Right renal cortex interstitium (tissue), 3 donors: ENCODE data around the gene BEND5. TPM values are rescaled to one million over a fixed set of nuclear protein-coding genes. Genes with fewer than 3 reads are reported as not detected.

Experiments
- DNase-seq, 3 donors: peaks; one replicate each; pipeline ENCODE4 v3.0.0-alpha.2; 2013; ENCODE audit warnings: low read depth in 3 of 3, low spot score in 2 of 3
- polyA plus RNA-seq, 3 donors: library from polyadenylated mRNA; unstranded; fragments of 120-200 nt; gene quantifications; one replicate each; pipeline ENCODE4 v1.2.1, GENCODE V29; 2013; ENCODE audit not compliant: insufficient read length in 3 of 3

The BEND5 gene, protein sequence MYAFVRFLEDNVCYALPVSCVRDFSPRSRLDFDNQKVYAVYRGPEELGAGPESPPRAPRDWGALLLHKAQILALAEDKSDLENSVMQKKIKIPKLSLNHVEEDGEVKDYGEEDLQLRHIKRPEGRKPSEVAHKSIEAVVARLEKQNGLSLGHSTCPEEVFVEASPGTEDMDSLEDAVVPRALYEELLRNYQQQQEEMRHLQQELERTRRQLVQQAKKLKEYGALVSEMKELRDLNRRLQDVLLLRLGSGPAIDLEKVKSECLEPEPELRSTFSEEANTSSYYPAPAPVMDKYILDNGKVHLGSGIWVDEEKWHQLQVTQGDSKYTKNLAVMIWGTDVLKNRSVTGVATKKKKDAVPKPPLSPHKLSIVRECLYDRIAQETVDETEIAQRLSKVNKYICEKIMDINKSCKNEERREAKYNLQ
- 10 to 100 TPM; 28.3 to 30.2 (median 28.8) TPM for polyA plus RNA-seq

DNA sequence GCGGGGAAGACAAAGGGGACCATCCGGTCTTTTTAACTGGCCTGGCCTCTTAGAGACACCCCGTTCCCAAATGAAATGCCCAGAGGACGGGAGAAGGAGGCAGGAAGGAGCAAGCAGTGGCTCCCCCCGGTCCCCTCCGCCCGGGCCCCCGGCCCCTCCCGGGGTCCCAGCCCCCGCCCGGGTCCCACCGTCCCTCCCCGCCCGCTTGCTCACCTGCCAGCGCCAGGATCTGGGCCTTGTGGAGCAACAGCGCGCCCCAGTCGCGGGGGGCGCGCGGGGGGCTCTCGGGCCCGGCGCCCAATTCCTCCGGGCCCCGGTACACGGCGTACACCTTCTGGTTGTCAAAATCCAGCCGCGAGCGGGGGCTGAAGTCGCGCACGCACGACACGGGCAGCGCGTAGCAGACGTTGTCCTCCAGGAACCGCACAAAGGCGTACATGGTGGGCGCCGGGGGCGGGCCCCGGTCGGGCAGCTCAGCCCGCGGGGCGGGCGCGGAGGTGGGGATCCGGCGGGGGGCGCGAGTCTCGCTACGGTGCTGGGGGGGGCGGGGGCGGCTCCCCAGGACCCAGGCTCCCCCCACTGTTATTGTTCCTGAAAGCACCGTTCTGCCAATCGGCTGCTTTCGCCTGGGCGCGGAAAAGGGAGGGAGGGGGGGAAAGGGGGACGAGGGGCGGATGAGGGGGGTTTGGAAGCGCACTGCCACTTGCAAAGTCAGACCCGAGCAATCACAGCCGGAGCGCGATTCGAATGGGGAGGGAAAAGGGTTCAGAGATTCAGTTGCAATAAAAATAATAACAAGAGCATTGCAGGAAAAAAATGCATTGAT is at the start of gene BEND5:
TSS of gene BEND5 (minus strand) at position 499 of the 826 bp plus-strand sequence. CDS start at position 439, 60 bp downstream.
- DNase-seq: peak in 2 of 3 donors; percentile 57 to 72

DNA sequence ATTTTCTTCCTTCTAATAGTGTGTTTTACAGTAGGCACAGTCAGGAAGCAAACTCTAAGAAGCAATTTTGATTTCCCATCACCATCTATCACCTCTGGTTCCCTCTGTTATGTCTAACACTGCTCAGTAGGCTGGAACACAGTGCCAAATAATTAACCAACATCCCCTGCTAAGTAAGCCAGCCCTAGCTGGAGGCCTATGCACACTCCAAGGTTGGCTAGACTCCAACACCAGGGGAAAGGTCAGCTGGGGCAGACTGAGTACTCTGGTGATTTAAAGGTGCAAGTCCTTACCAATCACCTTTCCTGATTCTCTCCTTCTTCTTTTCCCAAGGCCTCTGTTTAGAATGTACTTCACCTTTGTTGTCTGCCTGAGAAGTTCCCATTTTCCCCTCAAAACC is 46.5 kb upstream of the BEND5 start:
- DNase-seq: peak in 2 of 3 donors; percentile 60 to 62

DNA sequence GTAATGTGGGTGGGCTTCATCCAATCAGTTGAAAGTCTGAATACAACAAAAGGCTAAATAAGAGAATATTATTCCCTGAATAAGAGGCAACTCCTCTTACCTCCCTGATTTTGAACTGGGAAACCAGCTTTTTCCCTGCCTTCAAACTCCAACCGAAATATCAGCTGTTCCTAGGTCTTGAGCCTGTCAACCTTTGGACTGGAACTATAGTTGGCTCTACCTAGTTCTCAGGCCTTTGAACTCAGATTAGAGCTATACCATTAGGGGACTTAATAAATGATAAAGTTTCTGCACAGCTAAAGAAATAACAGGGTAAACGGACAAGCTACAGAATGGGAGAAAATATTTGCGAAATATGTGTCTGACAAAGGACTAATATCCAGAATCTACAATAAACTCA is 43.8 kb upstream of the BEND5 start:
- DNase-seq: no peak

DNA sequence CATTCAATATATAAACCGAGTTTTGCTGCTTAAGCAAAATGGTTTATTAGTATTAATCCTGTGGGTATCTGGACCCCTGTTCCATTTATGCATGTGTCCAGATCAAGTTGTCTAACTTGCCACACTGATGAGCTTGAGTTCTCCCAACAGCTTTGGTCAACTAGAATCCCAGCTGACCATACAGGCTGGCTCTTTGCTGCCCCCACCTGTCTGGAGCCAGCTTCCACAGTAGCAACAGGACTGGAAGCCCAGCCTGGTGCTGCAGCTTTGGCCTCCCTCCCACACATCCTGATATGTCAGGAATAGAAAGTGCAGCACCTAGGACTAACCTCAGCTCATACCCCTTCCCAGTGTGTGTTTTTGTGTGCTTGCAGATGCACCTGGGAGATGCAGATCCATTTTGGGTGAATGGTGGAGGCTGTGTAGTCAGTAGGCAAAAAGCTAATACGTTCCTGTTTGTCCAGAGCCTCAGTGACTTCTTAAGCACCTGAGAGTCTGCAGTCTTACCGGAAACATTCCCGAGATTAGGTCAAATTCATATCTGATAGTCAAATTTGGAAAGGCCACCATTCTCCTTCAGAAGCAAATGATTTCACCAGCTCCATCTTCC is 40.9 kb upstream of the BEND5 start:
- peak in 1 of 3 donors; percentile 53 for DNase-seq

DNA sequence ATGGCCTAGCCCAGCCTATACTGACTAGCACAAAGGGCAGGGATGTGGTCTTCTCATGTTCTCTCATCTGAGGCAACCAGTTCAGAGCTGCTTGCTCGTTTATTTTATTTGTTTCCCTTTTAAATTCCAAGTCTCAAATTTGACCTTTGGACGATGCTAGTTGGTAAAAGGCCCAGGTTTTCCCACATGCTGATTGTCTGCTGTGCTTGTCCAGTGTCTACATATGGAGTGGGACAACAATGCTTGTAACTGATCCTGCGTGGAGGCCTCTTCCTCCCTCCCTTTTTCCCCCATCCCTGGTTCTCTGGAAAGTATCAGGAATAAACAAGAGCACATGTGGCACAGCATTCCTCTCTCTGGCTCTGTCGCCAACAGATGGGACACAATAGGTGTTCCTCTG is 34.0 kb upstream of the BEND5 start:
- no peak for DNase-seq

DNA sequence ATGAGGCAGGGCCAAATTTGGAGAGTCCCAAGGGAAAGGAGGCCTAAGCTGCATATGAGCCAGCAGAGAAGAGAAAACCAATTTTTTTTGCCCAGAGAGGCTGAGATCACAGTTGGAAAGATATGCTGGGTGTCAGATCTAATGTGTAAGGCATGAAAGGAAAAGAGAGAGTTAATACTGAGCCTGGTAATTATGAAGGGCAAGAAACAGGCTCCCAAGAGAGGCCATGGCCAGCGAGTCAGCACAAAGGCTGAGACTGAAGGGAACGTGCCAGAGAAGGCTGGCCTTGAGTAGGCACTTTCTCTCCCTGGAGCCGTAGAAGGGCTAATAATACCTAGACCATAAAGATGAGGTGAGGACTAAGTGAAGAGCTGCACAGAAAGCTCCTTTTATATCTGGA is 31.8 kb upstream of the BEND5 start:
- DNase-seq: no peak

DNA sequence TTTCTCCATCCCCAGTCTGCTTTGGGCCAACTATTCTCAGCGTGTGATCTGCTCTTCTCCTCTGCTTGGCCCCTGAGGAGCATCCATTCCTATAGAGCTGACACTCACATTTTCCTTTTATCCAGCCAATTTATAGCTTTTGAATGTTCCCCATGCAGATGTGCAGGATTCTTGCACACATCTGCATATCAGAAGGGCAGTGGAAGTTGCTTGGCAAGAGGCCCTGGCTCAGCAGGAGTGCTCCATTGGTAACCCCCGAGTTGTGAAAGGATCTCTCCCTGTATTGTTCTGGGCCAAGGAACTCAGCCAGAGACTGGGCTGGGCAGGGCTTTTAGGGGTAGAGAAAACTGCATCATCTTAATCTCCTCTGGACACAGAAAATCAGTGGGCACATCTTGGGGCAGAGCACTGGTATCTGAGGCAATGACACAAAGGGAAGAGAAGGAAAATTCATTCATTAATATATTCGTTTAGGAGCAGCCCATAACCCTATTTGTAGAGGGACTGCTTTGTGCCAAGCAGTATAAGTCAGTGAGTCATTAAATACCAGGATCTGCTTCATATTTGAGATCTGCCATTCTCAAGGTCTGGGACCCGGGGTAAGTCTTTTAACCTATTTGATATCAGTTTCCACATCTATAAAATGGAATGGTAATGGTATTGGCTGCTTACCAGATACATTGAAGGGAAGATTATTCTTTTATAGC is 31.0 kb upstream of the BEND5 start:
- no peak for DNase-seq

DNA sequence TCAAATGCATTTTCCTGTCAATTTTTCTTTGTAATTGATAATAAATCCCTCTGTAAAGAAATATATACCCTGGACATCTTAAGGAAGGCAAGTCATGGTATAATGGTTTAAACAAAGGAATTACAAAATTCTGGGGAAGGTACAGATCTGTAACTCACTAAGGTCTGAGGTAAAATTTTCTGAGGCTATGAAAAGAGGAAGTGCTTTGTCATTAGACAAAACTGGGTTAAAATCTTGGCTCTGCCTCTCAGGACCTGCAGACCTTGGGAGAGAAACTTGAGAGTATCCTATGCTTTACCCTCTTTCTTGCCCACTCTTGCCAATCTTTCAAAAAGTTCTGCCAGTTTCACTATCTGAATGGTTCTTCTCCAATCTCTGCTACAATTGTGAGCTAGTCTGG is 26.8 kb upstream of the BEND5 start:
- DNase-seq: no peak

DNA sequence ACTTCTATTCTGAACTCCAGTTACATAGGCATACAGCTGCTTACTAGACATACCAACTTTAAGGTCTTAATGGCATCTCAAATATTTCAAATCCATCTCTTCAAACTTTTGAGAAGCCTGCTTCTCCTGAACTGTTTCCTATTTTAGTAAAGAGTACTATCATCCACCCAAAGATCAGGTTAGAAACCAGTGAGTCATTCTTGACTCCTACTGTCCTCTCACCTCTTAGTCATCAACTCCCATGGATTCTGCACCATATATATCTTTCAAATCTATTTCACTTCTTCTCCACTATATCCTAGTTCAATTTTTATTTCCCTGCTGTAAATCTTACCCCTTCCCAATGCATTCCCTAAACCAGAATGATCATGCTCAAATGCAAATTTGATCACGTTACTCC is 18.1 kb upstream of the BEND5 start:
- no peak for DNase-seq

DNA sequence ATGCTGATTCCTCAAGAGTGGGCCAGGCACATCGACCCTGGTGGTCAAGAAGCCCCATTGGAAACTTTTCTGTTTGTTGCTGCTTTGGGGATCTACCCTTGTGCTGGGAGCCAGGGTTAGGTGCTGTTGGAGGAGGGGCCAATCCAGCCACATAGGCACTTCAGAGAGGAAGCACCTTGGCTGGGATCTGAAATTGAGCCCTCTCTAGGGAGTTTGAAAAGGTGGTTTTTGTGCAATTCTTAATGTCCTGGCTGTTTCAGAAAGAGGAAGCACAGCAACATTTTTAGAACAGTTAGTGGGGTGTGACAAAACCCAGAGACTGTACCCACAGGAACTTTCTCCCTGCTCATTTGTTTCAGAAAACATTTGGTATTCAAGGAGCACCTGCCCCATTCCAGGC is 17.2 kb upstream of the BEND5 start:
- no peak for DNase-seq

DNA sequence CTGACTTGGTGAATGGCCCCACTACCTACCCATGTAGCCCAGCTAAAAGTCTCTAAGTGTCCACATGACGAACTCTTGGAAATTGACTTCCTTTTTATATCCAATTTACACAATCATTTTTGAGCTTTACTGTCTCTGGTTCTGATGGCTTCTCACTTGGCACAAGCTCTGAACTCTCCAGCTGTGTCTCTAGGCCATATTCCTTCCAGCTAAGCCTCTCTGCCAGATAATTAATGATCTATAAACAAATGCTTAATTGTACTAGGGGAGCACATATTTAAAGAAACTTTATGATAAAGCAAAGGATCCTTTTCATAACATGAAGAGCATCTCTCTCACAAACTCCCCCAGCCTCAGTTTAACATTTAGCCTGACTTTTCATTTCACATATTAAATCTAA is 16.3 kb upstream of the BEND5 start:
- DNase-seq: no peak

DNA sequence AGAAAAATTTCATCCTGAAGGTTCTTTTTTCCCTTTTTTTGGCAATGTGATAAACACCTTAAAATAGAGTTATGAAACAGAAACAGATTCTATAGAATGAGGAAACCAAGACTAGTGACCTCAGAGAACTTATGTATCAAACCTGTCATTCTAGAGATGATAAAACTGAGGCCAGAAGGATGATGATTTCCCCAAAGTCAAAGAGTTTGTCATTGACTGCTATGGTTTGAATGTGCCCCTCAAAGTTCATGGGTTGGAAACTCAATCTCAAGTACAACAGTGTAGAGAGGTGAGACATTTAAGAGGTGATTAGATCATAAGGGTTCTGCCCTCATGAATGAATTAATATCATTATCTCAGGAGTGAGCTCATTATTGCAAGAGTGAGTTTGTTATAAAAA is 13.7 kb upstream of the BEND5 start:
- DNase-seq: no peak

DNA sequence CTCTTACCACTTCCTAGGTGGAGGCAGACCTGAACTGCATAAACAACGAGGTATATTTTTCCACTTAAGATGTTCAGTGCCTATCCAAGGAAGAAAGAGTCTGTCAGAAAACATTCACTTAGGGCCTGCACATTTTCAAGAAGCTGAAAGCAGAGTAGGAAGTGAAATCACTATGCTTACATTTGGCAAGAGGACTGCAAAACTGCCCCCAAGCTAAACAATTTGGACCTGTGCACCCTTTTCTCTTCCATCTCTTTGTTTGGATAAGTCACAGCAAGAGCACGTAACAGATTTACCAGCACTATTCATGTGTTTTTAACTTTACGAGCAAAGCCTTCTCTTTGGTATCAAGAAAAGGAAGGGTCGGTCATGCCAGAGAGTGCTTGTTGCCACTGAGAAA is 13.2 kb upstream of the BEND5 start:
- no peak for DNase-seq

DNA sequence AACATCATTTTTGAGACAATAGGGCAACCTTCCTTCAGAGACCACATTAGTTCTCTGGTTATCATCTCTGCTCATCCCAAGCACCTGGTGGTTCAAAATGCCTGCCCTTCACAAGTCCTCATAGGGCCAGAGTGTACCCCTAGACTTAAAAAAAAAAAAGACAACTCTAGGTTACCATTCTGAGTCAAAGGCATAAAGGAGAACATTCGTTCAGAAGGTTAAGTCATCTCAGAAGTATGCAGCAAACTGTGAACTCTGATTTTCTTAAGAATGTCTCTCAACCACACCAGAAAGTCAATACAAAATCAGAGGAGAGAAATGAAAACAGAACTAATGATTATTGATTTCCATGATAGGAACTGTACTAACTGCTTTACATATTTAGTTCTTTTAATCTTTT is 9.2 kb upstream of the BEND5 start:
- no peak for DNase-seq

DNA sequence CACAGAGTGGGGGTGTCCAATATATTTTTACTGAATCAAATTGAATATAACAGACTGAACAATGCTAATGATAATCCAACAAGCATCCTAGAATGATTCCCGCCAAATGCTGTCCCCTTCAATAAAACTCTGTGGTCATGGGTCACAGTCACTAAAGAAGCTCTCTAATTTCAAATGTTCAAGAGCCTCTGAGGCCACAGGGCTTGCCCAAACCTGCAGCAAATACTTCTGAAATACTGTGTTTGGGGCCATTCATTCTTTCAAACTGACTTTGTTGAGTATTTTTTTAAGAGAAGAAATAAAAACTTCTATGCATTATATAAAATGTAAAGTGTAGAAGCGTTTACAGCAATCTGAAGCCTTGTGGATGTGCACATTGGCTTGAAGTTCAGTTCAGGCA is 7.6 kb upstream of the BEND5 start:
- no peak for DNase-seq

DNA sequence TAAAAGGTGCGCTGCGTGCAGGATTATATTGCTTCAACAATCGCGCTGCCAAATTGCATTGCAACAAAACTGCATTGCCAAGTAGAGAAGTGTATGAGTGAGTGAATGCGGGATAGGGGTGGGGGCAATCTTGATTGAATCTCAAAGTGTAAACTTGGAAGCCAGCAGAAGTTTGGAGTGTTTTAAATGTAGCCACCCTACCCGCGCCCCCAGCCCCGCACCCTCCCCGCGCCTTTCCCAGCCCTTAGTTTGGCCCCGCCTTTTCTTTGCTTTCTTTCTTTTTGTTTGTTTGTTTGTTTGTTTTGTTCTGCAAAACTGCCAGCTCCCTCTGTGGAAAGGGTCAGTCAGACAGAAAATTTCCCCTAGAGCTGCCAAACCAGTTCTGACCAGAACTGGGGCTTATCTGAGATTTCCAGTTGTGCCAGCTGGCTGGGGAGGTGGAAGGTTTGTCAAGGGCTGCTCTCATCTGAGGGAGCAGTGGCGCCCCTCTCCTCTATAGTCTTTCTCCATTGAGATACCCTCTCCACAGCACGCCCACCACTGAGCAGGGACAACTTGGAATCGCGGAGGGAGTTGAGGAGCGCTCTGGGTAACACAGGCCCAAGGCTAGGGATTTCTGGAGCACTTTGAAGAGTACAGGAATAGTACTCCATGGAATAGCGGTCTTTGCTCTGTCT is 666 bp upstream of the BEND5 start:
- no peak for DNase-seq

DNA sequence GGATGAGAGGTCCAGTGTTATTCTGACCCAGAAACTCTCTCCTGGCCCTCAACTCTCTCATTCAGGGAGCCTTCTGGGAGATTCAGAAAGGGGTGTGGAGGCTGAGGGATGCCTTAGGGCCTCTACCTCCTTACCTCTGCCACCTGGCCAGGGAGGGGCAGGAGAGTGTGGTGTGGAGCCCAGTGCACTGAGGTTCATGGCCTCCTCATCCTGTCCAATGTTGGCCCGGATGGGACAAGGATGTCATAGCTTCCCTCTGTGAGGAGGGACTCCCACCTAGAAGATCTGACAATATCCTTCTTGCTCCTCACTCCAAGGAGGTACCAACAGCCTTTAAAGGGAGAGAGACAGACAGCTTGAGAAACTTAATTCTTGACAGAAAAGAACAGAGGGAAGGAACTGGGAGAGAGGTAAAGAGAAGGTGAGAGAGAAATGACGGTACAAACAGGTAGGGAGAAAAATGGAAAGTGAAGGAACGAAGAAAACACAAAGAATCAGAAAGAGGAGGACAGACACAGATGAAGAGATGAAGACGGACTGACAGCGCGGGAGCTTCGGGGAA is 779 bp downstream of the BEND5 start:
- DNase-seq: no peak

DNA sequence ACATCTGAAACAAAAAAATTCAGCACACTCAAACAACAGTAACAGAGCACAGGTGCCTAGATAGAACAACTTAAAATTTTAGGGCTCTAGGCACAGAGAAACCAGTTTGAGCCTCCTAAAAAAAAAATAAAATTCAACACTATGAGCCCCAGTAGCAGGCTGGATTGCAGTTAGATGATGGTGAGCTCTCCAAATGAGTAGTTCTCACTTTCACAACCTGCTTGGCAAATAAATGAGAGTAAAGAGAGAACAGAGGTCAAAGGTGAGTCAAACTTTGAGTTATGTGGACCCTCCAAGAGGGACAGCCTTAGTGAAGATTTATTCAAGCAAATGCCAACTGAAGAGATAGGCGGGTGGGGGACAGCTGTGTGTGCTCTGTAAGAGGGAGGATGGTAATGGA is 3.6 kb downstream of the BEND5 start:
- no peak for DNase-seq

DNA sequence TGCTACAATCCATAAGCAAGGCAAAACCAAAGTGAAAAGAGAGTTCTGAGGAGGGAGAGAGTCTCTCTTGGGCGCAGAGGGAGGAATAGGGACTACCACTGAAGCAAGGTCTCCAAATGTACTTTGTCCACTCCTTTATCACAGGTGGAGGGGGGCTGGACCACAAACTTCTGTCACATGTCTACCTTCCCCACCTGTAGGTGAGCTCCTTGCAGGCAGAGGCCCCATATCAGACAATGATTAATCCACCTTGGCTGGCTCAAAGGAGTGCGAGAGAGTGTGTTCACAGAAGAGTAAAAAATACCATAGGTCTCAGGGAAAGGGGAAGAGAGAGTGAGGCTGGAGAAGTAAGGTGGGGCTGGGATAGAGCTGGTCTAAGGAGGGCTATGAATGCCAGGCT is 4.5 kb downstream of the BEND5 start:
- DNase-seq: no peak

DNA sequence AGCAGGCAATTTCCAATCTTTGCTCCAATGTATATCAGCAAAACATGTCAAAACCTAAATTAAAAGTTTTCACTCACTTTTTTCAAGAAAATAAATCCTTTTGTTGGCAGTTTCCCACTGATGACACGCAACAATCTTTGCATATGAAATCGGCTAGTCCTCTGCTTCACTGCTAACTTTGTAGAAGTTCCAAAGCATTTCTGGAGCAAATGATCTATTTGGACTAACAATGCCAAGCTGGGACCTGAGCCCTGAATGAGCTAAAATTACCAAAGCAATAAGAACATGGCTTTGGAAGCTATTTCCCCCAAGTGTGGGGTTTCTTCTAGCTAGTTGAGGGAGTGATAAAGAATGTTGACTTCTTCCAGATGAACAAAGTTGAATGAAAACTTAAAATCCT is 5.1 kb downstream of the BEND5 start:
- no peak for DNase-seq
